Keratinocyte (primary cell): Measurements from ENCODE around the gene LRRC4C. TPM values are rescaled to one million over a fixed set of nuclear protein-coding genes. Genes with fewer than 3 reads are reported as not detected.

Experiments
- DNase-seq: peaks from one replicate; pipeline ENCODE4 v3.0.0-alpha.2; 2011; ENCODE audit warnings: low read depth, missing footprints, low spot score
- FAIRE-seq: peaks from 2 replicates; lab custom pipeline; 2011; peaks lifted over from hg19 to GRCh38; lab: Jason Lieb, UNC
- H2AFZ ChIP-seq: 2 replicates; pipeline ENCODE4 v1.6.0; 2012; ENCODE audit warnings: low read length, control low read depth, inconsistent platforms; ENCODE audit not compliant: control insufficient read depth
- H3K27ac ChIP-seq: 2 replicates; pipeline ENCODE4 v1.5.1; 2011; ENCODE audit warnings: low read length; ENCODE audit not compliant: control insufficient read depth, insufficient read depth
- H3K27me3 ChIP-seq: 3 replicates; pipeline ENCODE4 v1.6.0; 2011; ENCODE audit warnings: low read length; ENCODE audit not compliant: control insufficient read depth, insufficient read depth; ENCODE audit errors: extremely low read depth
- H3K36me3 ChIP-seq, 2 experiments: 2 replicates in 1 of 2; 3 replicates in 1 of 2; pipeline ENCODE4 v1.5.1; 2011; ENCODE audit warnings: low read length in 2 of 2, mild to moderate bottlenecking in 1 of 2; ENCODE audit not compliant: control insufficient read depth in 2 of 2, insufficient read depth in 2 of 2; ENCODE audit errors: extremely low read depth in 1 of 2
- H3K4me1 ChIP-seq: 3 replicates; pipeline ENCODE4 v1.5.1; 2011; ENCODE audit warnings: low read length; ENCODE audit not compliant: control insufficient read depth, insufficient read depth; ENCODE audit errors: extremely low read depth
- H3K4me2 ChIP-seq: 3 replicates; pipeline ENCODE4 v1.6.0; 2011; ENCODE audit warnings: low read depth, low read length; ENCODE audit not compliant: control insufficient read depth, insufficient read depth; ENCODE audit errors: extremely low read depth
- H3K4me3 ChIP-seq, 3 experiments: fragments of 200-600 bp in 1 of 3; sonication (generic) in 1 of 3; 2 replicates in 2 of 3; 3 replicates in 1 of 3; pipeline ENCODE4 v1.5.1; 2011 to 2016; ENCODE audit warnings: low read length in 3 of 3, mild to moderate bottlenecking in 3 of 3, control low read depth in 2 of 3, inconsistent platforms in 1 of 3, low read depth in 1 of 3, mixed read lengths in 1 of 3, mixed run types in 1 of 3, moderate library complexity in 1 of 3; ENCODE audit not compliant: control insufficient read depth in 2 of 3, insufficient read depth in 2 of 3; ENCODE audit errors: extremely low read depth in 1 of 3
- H3K79me2 ChIP-seq: 2 replicates; pipeline ENCODE4 v1.6.0; 2012; ENCODE audit warnings: low read length; ENCODE audit not compliant: control insufficient read depth, insufficient read depth
- H3K9ac ChIP-seq: 3 replicates; pipeline ENCODE4 v1.6.0; 2011; ENCODE audit warnings: low read length; ENCODE audit not compliant: control insufficient read depth, insufficient read depth; ENCODE audit errors: extremely low read depth
- H3K9me1 ChIP-seq: 3 replicates; pipeline ENCODE4 v1.6.0; 2011; ENCODE audit warnings: low read length; ENCODE audit not compliant: control insufficient read depth, insufficient read depth; ENCODE audit errors: extremely low read depth
- H3K9me3 ChIP-seq: 2 replicates; pipeline ENCODE4 v1.5.1; 2012; ENCODE audit warnings: low read depth, low read length; ENCODE audit not compliant: control insufficient read depth
- H4K20me1 ChIP-seq: 3 replicates; pipeline ENCODE4 v1.6.0; 2011; ENCODE audit warnings: low read length; ENCODE audit not compliant: control insufficient read depth, insufficient read depth; ENCODE audit errors: extremely low read depth
- EZH2 ChIP-seq: IDR thresholded peaks from one replicate; pipeline ENCODE4 v1.6.1; 2012; ENCODE audit warnings: inconsistent platforms, mild to moderate bottlenecking, low read length, moderate library complexity
- dilution Hi-C: fragments of 300-500 bp; cut with MboI; formaldehyde crosslinking; loops from one replicate; pipeline ENCODE4 v1.7.0; 2020; ENCODE audit warnings: low sequenced_read_pairs; ENCODE audit not compliant: extremely low pct_ligation_motif_present
- polyA plus RNA-seq, 5 experiments: library from polyadenylated mRNA; depleted of rRNA in 3 of 5; stranded (reverse) in 3 of 5; stranded (forward) in 1 of 5; unstranded in 1 of 5; fragments of >200 nt; gene quantifications; 1 replicate in 1 of 5; 2 replicates in 3 of 5; 3 replicates in 1 of 5; pipeline versions ENCODE4 v1.2.1 to v1.2.3, GENCODE V29; 2011 to 2012; ENCODE audit warnings: missing spikeins in 2 of 5, low read depth in 1 of 5, low replicate concordance in 1 of 5
- TF ChIP-seq, protein P1 (sequence below), 3 experiments: IDR thresholded peaks in 1 of 3; conservative IDR thresholded peaks in 1 of 3; optimal IDR thresholded peaks in 1 of 3; 2 replicates in 2 of 3; 3 replicates in 1 of 3; pipeline versions ENCODE3 to v1.5.1; 2011; ENCODE audit warnings: low read length in 3 of 3, mild to moderate bottlenecking in 3 of 3, moderate library complexity in 2 of 3, control low read depth in 1 of 3, inconsistent platforms in 1 of 3; ENCODE audit not compliant: insufficient read depth in 2 of 3; ENCODE audit errors: extremely low read depth in 1 of 3

Gene LRRC4C
- polyA plus RNA-seq, 1 donor (not counting 4 experiments of a cell fraction or from before 2014, with no cell fraction given), result not detected

DNA sequence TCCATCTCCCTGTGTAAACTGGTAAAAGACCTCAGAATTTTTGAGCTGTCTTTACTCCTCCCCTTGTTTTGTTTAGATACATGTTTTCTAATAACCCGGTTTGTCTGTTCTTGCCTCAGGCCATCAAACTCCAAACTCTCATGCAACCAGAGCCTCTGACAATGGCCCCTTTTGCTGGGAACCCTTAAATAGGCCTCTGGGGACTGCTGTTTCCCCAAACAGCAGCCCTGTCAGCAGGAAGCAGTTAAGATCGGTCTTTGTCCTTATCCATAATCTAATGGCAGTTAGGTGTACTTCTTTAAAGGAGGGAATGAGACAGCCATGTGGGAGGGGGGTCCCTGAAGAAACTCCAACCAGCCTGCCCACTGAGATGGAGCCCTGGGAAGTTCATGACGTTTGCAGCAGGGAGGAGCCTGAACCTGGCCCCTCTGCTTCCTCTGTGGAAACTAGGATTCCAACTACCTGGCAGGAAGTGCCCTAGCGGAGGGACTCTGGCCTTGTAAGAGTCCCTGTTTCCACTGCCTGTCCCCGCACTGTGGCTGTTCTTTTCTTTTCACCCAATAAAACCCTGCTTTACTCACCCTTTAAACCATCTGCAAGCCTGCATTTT, 1354.4 kb downstream of the LRRC4C start:
- no peaks in the 10 kb centered on the region for H3K79me2 ChIP-seq
- FAIRE-seq (no peak), DNase-seq (no peak)
- H3K9me1 ChIP-seq, result no peaks in the 10 kb centered on the region
- no peaks in the 10 kb centered on the region for H3K27me3 ChIP-seq
- no peaks in the 10 kb centered on the region for H3K4me1 ChIP-seq
- H3K4me3 ChIP-seq, result no peak overlapping the region
- no peak overlapping the region for H2AFZ ChIP-seq
- H3K36me3 ChIP-seq, result no peaks in the 10 kb centered on the region
- TF ChIP-seq, protein P1, sequence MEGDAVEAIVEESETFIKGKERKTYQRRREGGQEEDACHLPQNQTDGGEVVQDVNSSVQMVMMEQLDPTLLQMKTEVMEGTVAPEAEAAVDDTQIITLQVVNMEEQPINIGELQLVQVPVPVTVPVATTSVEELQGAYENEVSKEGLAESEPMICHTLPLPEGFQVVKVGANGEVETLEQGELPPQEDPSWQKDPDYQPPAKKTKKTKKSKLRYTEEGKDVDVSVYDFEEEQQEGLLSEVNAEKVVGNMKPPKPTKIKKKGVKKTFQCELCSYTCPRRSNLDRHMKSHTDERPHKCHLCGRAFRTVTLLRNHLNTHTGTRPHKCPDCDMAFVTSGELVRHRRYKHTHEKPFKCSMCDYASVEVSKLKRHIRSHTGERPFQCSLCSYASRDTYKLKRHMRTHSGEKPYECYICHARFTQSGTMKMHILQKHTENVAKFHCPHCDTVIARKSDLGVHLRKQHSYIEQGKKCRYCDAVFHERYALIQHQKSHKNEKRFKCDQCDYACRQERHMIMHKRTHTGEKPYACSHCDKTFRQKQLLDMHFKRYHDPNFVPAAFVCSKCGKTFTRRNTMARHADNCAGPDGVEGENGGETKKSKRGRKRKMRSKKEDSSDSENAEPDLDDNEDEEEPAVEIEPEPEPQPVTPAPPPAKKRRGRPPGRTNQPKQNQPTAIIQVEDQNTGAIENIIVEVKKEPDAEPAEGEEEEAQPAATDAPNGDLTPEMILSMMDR (optimal IDR thresholded peaks at IDR 0.05 in 1 of 3, IDR thresholded peaks at IDR 0.05 in 1 of 3, conservative IDR thresholded peaks at IDR 0.05 in 1 of 3; ENCODE audit: extremely low read depth in 1 of 3, insufficient read depth in 2 of 3, low read length in 3 of 3), result no peak
- no peak for TF ChIP-seq EZH2
- H3K4me2 ChIP-seq, result no peak overlapping the region
- H3K27ac ChIP-seq, result no peak overlapping the region
- H3K9me3 ChIP-seq, result no peaks in the 10 kb centered on the region
- dilution Hi-C loops, result no loop called here
- H3K9ac ChIP-seq, result no peak overlapping the region
- no peaks in the 10 kb centered on the region for H4K20me1 ChIP-seq

DNA sequence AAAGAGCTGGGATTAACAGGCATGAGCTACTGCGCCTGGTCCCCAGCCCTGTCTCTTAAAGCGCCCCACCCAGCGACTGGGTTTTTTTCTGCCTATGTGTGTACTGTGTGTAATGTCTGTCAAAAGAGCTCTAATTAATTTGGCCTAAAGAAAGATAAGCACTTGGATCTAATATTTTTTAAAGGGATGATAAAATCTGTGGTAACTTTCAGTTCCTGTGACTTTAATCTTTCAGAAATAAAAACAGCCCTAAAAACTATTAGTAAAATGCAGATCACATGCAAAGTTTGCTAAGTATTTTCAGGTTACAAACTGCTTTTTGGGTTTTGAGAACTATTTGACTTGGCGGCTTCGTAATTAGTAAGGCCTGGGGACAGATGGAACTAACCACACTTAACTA, 1358.7 kb downstream of the LRRC4C start:
- no peak for TF ChIP-seq EZH2
- TF ChIP-seq, protein P1 (optimal IDR thresholded peaks at IDR 0.05 in 1 of 3, IDR thresholded peaks at IDR 0.05 in 1 of 3, conservative IDR thresholded peaks at IDR 0.05 in 1 of 3; ENCODE audit: extremely low read depth in 1 of 3, insufficient read depth in 2 of 3, low read length in 3 of 3), result no peak
- H4K20me1 ChIP-seq, result no peaks in the 10 kb centered on the region
- dilution Hi-C loops, result no loop called here
- no peaks in the 10 kb centered on the region for H3K27me3 ChIP-seq
- no peaks in the 10 kb centered on the region for H3K9me3 ChIP-seq
- no peak overlapping the region for H3K9ac ChIP-seq
- H3K4me1 ChIP-seq, result no peaks in the 10 kb centered on the region
- no peak overlapping the region for H3K27ac ChIP-seq
- H2AFZ ChIP-seq, result no peak overlapping the region
- no peak overlapping the region for H3K4me3 ChIP-seq
- no peaks in the 10 kb centered on the region for H3K36me3 ChIP-seq
- no peaks in the 10 kb centered on the region for H3K9me1 ChIP-seq
- no peaks in the 10 kb centered on the region for H3K79me2 ChIP-seq
- no peak for DNase-seq
- no peak overlapping the region for H3K4me2 ChIP-seq
- no peak for FAIRE-seq
